Renal cortex interstitium (tissue), 15 donors: Measurements from ENCODE around the gene CA11. TPM values are rescaled to one million over a fixed set of nuclear protein-coding genes. Genes with fewer than 3 reads are reported as not detected.
"Not testable (repeated sequence)": the region's sequence is repeated elsewhere in the genome, so short reads cannot be mapped to it uniquely, and the experiment has no call there.

Source experiments
- DNase-seq, 11 donors: peaks; one replicate each; pipeline ENCODE4 v3.0.0-alpha.2; 2013; ENCODE audit warnings: low read depth in 9 of 11, low spot score in 4 of 11; ENCODE audit errors: extremely low read depth in 1 of 11
- long read RNA-seq, 16 experiments: transcript quantifications; one replicate each; lab custom pipeline, GENCODE V29; 2026
- polyA plus RNA-seq, 3 donors: library from polyadenylated mRNA; unstranded; fragments of 120-200 nt; gene quantifications; one replicate each; pipeline ENCODE4 v1.2.1, GENCODE V29; 2013; ENCODE audit not compliant: insufficient read length in 3 of 3

The CA11 gene
- 10 to 100 TPM; 21.9 to 30.7 (median 29.2) TPM for polyA plus RNA-seq
- long read RNA-seq, donor 1, partial matches to known transcripts, result 0 of 5 reads
- long read RNA-seq, donor 1, other reads (novel, unspliced or antisense), result 0 of 5 reads
- long read RNA-seq, donor 2, transcript CA11-201 (9 exons, 1,844 nt), result major isoform, 7 of 11 reads
- long read RNA-seq, donor 2, partial matches to known transcripts, result 0 of 11 reads
- long read RNA-seq, donor 2, other reads (novel, unspliced or antisense), result 0 of 11 reads
- long read RNA-seq, donor 3, transcript CA11-202 (2 exons, 275 nt), result major isoform, 6 of 10 reads
- long read RNA-seq, donor 3, partial matches to known transcripts, result 0 of 10 reads
- long read RNA-seq, donor 3, other reads (novel, unspliced or antisense), result 0 of 10 reads
- long read RNA-seq, donor 4, partial matches to known transcripts, result 0 of 6 reads
- long read RNA-seq, donor 4, other reads (novel, unspliced or antisense), result 0 of 6 reads
- long read RNA-seq, donor 5, transcript CA11-201 (9 exons, 1,844 nt), result major isoform, 8 of 12 reads
- long read RNA-seq, donor 5, partial matches to known transcripts, result 0 of 12 reads
- long read RNA-seq, donor 5, other reads (novel, unspliced or antisense), result 0 of 12 reads
- long read RNA-seq, donor 6, partial matches to known transcripts, result 0 of 3 reads
- long read RNA-seq, donor 6, other reads (novel, unspliced or antisense), result 0 of 3 reads
- long read RNA-seq, donor 7, partial matches to known transcripts, result 0 of 7 reads
- long read RNA-seq, donor 7, other reads (novel, unspliced or antisense), result 0 of 7 reads
- long read RNA-seq, donor 8, transcript CA11-201 (9 exons, 1,844 nt), result major isoform, 7 of 16 reads
- long read RNA-seq, donor 8, transcript CA11-202 (2 exons, 275 nt), result minor isoform, 5 of 16 reads
- long read RNA-seq, donor 8, partial matches to known transcripts, result 0 of 16 reads
- long read RNA-seq, donor 8, other reads (novel, unspliced or antisense), result 0 of 16 reads
- long read RNA-seq, donor 9, transcript CA11-201 (9 exons, 1,844 nt), result major isoform, 5 of 6 reads
- long read RNA-seq, donor 9, partial matches to known transcripts, result 0 of 6 reads
- long read RNA-seq, donor 9, other reads (novel, unspliced or antisense), result 0 of 6 reads
- long read RNA-seq, donor 10, partial matches to known transcripts, result 0 of 8 reads
- long read RNA-seq, donor 10, other reads (novel, unspliced or antisense), result 0 of 8 reads
- long read RNA-seq, donor 11, partial matches to known transcripts, result 0 of 6 reads
- long read RNA-seq, donor 11, other reads (novel, unspliced or antisense), result 0 of 6 reads
- long read RNA-seq, donor 12, transcript CA11-201 (9 exons, 1,844 nt), result major isoform, 5 of 6 reads
- long read RNA-seq, donor 12, partial matches to known transcripts, result 0 of 6 reads
- long read RNA-seq, donor 12, other reads (novel, unspliced or antisense), result 0 of 6 reads
- long read RNA-seq, donor 13, transcript CA11-201 (9 exons, 1,844 nt), result major isoform, 9 of 14 reads
- long read RNA-seq, donor 13, partial matches to known transcripts, result 0 of 14 reads
- long read RNA-seq, donor 13, other reads (novel, unspliced or antisense), result 0 of 14 reads
- long read RNA-seq, donor 14, partial matches to known transcripts, result 0 of 7 reads
- long read RNA-seq, donor 14, other reads (novel, unspliced or antisense), result 0 of 7 reads
- long read RNA-seq, donor 15, partial matches to known transcripts, result 0 of 3 reads
- long read RNA-seq, donor 15, other reads (novel, unspliced or antisense), result 0 of 3 reads
- long read RNA-seq, donor 16, transcript CA11-201 (9 exons, 1,844 nt), result major isoform, 16 of 17 reads
- long read RNA-seq, donor 16, partial matches to known transcripts, result 0 of 17 reads
- long read RNA-seq, donor 16, other reads (novel, unspliced or antisense), result 0 of 17 reads

DNA sequence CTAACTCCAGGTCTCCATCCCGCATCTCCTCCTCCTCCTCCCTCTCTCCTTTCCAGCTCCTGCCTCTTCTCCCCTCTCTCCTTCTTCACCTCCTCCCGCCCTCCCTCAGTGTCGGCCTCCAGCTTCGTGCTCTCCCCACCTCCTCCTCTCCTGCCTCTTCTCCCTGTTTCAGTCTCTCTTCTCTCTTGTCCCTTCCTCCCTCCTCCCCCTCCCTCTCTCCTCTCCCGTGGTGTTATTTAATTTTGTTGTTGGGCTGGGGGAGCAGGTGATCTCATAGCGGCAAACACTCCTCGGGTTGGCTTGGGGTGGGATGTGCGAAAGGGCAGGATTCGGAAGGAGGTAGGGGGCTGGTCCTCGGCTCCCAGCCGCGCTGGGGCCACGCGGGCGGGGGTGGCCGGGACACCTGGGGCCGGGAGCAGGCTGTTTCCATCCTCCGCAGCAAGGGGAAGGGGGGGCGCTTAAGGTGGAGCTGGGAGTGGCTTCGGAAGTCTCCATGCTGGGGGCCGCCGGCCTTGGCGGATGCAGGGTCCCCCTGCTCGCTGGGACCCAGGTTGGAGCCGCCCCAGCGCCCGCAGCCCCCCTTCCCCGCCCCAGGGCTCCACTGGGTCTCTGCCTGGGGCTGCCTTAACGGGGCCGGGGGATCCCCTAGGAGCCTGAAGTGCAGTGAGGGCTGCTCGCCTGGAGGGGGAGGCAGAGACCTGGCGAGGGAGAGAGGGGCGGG, at the start of gene CA11:
Gene CA11 (minus strand): TSS at position 187 of the 721 bp plus-strand sequence. CDS start 555 bp downstream, outside the sequence.
- DNase-seq, result peak in 9 of 11 donors; percentile 82 to 92 (median 89)

DNA sequence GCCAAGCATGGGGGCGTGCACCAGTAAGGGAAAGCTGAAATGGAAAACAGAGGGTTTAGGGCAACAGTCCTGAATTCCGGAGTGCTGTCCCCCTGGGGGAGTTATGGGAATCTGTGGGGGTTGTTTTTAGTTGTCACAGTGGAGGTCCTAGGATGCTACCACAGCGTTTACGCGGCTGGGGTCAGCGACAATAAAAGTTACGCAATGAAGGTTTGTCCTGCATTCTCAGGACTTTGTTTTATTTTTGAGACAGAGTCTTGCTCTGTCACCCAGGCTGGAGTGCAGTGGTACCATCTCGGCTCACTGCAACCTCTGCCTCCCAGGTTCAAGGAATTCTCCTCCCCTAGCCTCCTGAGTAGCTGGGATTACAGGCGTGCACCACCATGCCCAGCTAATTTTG, 47.6 kb upstream of the CA11 start:
- DNase-seq, result not testable (repeated sequence)

GRCh38 chr19:48689449-48689848, 43.5 kb upstream of the CA11 start:
- DNase-seq, result no peak

GRCh38 chr19:48687776-48688175, 41.8 kb upstream of the CA11 start:
- DNase-seq, result no peak

- DNase-seq, result not testable (repeated sequence)
Measured at GRCh38 chr19:48686637-48687036, 40.6 kb upstream of the CA11 start.

DNA sequence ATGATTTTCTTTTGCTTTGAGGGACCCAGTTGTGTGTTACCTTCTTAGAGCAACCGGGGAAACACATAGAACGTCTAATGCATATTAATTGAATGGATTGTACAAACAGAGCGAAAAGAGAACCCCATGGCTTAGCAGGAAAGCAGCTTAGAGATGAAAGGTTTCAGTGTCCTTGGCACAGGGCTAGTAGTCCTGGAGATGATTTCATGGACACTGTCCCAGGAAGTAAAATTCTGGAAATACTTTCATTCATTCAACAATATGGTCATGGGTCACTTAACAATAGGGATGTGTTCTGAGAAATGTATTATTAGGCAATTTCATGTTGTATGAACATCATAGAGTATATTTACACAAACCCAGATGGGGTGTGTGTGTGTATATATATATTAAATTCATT, 40.1 kb upstream of the CA11 start:
- no peak for DNase-seq

DNA sequence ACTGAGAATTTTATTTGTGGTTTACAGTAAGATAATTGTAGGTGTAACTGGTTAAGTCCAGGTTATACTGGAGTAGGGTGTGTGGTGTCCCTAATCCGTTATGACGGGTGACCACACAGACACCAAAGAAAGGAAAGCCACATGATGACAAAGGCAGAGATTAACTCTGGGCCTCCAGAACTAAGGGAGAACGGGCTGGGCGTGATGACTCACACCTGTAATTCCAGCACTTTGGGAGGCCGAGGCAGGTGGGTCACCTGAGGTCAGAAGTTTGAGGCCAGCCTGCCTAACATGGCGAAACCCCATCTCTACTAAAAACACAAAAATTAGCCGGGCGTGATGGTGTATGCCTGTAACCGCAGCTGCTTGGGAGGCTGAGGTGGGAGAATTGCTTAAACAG, 39.6 kb upstream of the CA11 start:
- no peak for DNase-seq

GRCh38 chr19:48683349-48683748, 37.4 kb upstream of the CA11 start:
- peak in 2 of 11 donors; percentile 32 to 52 for DNase-seq

- DNase-seq, result no peak
Measured at GRCh38 chr19:48681127-48681470, 35.1 kb upstream of the CA11 start.

- no peak for DNase-seq
Measured at GRCh38 chr19:48680436-48681126, 34.6 kb upstream of the CA11 start.

DNA sequence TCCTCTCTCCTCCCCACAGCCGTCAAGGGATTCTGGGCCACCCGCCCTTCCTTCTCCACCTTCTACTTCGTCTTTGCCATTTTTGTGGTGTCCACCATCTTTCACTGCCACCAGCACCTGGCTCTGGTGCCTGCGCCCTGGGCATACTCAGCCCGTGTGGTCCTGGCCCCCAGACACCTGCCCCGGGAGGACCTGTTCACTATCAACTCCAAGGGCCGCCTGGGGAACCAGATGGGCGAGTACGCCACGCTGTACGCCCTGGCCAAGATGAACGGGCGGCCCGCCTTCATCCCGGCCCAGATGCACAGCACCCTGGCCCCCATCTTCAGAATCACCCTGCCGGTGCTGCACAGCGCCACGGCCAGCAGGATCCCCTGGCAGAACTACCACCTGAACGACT, 34.0 kb upstream of the CA11 start:
- not testable (repeated sequence) for DNase-seq

- DNase-seq, result no peak
Measured at GRCh38 chr19:48678201-48678600, 32.2 kb upstream of the CA11 start.

GRCh38 chr19:48676887-48677286, 30.9 kb upstream of the CA11 start:
- no peak for DNase-seq

DNA sequence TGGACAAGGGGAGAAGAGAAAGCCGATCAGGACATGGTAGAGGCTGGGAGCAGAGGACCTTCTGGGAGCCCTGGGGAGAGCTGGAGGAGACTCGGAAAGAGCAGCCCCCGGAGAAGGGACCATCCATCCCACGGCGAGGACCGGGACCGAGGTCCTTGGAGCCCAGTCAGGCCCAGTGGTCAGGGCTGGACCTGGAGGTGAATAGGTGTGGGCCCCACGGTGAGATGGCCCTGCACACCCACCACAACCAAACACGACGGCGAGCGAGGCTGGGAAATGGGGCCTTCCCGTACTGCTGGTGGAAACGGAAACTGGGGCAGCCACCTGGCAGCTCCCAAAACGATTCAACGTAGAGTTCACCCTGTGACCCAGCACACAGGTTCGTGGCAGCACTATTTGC, 30.5 kb upstream of the CA11 start:
- no peak for DNase-seq

DNA sequence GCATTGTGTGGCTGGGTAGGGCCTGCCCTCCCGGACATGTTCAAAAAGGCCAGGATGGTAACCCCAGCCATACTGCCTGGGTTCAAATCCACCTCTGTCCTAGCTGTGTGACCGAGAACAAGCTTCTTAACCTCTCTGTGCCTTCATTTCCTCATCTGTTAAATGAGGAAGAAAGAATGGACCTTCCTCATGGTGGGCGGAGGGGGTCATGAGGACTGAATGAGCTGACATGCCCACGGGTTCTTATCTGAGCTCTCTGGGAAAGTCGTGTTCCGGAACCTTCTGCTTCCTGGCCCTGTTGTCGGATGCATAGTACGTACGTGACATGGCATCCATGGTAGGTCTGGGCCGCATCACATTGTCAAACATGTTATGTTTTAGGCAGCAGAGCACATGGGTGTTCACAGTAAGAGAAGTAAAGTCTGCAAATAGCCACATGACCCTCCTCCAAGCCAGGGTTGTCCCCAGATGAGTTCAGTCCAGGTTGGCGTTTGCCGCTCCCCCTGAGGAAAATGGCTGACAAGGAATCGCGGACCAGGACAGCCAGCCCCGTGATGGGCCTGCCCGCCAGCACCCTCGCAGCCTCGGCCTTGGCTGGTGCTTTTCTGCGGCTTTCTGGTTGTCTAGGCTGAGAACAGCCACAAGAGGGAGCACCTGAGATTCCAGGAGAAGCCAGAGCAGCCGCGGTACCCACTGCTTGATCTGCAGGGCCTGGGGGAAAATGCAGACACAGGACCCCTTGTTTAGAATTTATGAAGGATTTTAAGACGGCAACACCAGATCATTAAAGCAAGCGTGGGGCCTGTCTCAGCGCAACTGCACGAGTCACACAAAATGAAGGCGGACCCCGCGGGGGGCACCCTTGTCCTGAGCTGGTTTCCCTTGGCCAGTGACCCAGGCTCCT, 29.2 kb upstream of the CA11 start:
- DNase-seq, result peak; percentile 64 to 88 (median 77)

GRCh38 chr19:48674216-48674809, 28.3 kb upstream of the CA11 start:
- DNase-seq, result no peak
